GM21390 (cell line): ENCODE results near the gene IZUMO4.

Experiments used
- ATAC-seq: cut with Tn5 transposase; IDR thresholded peaks from one replicate; pipeline ENCODE4 v1.9.1; 2021; ENCODE audit not compliant: unreplicated experiment

IZUMO4 gene

DNA sequence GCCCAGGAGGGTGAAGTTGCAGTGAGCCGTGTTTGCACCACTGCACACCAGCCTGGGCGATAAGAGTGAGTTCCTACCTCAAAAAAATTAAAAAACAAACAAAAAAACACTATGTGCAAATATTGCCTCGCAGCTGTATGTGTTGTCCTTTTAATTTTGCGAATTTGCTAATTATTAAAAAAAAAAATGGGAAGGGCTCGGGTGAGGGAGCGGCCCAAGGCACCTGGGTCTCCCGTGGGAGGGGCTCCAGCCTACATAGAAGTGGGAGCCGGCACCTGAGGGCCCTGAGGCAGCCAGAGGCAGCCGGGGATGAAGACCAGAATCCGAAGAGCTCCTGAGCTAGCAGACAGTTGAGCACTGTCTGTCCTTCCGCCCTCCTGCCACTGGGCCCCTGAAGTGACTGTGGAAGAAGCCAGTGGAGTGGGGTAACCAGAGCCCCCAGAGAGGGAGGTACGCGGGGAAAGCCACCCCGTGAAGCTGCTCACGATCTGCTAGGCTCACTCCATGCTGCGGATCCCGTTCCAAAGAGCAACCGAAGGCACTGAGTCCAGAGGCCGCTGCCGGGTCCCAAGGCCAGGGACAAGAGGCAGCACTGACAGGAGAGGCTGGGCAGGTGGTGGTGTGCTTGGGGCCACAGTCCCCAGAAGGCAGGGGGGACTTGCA is 6.5 kb downstream of the IZUMO4 start:
- ATAC-seq: no peak

DNA sequence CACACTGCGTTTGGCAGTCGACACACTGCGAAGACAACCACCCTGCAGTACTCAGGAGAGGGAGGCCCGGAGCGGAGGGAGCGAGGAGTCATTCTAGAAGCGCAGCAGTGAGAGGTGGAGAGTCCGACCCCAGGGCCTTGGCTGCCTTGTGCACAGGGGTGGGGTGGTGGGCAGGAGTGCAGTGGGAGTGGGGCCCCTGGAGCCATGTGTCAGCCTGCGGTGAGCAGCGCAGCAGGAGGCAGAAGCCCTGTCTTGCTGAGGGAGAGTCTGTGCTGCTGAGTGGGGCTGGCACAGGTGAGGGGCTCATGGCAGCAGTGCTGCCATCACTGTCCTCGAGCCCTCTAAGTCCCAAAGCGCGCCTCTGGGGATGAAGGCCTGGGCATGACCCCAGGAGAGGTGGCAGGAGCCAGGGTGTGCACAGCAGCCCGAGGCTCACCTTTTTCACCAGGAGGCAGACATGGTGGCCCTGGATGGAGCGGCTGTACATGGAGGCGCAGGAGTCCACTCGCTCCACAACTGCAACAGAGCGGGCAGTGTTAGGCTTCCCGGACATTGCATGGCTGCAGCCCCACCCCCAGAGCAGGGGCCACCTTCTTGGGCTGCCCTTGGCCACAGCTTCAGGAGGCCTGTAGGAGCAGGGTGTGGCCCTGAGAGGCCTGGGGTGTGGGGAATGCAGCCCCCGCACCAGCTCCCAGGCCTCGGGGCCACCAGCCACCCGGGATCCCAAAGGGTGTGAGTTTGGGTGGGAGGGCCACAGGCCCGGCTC is 11.7 kb downstream of the IZUMO4 start:
- no peak for ATAC-seq

DNA sequence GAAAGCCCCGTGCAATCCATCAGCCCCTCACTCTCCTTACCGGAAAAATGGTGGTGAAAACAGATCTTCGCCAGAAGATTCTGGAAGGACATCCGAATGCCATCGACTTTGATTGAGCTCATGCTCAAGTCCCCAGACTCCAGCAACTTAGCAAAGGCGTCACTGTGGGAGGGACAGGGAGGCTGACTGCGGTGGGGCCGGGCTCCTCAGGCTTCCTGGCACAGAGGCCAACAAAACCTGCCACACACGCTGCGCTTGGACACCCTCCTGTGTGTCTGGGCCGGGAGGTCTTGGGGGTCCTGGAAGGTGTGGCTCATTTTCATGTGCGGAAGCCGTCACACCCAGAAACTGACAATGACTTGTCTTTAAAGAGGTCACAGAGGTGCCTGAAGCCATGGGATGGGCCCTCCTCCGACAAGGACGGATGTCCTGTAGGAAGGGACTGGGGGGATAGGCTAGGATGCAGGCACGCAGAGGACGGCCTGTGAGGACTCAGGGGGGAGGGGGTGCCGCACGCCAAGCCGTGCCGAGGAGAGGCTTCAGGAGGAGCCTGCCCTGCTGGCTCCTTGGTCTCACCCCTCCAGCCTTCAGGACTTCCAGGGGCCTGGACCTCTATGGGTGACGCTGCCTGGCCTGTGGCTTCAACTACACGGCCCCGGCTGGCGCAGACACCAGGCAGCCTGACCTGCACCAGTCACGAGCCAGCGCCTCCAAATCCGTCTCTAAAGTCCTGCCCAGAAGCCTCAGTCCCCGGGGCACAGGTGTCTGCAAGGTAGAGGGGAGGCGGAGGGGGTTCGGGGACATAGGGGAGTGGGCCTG is 12.5 kb downstream of the IZUMO4 start:
- ATAC-seq: no peak

DNA sequence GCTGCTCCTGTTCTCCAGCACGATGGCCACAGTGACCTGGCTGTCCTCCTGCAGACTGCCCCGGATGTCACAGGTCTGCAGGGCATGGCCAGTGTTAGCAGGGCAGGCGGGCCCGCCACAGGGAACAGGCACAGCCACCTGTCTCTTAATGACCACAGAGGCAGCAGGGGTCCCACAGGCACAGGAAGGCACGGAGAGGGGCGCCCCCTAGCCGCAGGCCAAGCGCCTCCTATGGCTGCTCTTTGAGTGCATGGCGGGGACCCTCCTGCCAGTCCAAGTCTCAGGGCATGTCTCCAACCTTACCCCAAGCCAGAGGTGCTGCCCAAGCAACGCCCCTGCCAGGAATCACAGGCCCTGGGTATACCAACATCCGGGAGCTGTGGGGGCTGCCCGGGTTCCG is 14.1 kb downstream of the IZUMO4 start:
- ATAC-seq: no peak

DNA sequence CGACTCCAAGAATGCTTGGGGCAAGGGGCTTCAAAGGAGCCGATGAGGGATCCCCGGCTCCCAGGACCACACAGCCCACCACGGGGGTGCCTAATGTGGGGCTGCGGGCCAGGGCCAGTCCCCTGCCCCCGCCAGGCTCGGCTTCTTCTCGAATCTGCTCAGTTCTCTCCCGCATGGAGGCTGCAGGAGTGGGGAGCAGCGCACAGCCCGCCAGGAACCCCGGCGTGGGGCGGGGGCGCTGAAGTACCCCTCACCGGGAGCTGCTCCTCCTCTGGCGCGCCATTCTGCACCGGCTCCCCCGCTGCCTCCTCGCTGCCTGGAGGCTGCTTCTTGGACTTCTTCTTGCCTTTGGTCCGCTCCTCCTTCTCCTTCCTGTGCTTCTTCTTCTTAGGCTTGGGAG is 14.7 kb downstream of the IZUMO4 start:
- no peak for ATAC-seq

DNA sequence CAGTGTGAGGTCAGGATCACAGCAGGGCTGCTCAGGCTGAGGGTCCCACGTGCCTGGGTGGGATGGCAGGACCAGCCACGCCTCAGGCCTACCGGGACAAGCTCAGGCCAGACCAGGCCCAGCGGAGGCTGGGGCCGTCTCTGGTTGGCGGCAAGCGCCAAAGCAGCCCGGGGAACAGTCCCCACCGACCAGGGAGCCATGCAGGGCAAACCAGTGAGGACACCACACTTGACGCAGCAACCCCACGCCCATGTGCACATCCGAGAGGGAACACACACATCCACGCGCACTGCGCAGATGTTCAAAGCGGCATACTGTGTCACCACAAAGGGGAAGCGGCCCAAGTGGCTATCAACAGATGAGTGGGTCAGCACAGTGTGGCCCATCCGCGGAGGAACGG is 15.2 kb downstream of the IZUMO4 start:
- ATAC-seq: no peak

DNA sequence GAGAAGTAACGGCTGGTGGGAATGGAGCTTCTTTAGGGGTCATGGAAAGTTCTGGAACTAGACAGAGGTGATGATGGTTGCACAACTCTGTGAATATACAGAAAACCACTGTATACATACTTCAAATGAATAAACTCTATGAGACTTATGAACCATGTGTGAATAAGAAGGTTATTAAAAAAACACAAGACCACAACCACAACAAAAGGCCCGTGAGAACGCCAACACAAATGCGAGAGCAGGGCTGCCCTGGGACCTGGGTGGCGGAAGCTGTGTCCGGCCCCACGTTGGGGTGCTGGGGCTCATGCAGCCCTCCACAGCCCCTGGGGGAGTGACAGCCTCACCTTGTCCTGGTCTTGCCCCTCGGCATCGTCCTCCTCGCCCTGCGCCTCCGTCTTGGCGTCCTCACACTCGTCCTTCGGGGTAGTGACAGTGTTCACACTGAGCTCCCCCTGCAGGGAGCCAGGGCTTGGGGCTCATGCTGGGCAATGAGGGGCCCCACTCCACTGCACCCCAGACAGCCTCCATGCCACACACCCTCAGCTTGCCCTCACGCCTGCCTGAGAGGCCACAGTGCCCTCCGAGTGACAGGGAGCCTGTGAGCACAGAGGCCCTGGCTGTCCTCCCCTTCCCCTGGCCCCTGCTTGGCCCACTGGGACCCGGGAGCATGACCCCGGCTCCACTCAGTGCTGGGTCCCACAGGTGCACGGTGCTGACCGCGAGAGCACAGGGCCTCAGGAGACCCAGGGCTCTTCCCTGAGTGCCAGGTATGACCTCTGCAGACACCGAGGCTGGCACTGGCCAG is 16.0 kb downstream of the IZUMO4 start:
- ATAC-seq: no peak

DNA sequence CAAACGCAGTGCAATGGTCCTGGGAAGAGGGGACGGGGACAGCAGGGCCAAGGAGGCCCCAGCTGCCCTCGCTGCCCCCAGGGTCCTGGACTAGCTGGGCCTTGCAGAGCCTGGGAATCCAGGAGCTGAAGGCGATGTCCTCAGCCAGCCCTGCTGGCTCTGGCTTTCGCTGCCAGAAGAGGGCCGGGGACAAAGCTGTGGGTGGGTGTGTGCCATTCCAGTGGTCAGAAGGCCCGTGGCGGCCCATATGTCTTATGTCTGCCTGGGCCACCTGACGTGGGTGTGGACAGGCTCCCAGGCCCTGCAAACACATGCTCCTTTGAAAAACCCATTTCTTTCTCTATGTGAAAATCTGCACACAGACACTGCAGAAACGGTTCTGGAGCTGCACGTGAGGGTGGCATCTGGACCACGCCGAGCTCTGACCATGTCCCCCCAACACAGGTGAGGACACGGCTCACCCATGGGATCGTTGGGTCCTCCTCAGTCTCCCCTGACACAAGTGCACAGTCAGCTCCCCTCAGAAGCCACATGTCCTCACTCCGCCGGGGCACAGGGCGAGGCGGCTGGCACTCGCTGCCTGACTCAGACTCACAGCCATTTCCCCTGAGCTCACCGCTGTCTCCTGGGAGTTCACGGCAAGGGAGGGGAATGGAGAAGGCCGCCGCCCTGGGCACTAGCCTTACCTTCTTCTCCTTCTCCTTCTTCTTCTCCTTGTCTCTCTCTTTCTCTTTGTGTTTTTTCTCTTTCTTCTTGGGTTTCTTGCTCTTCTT is 16.9 kb downstream of the IZUMO4 start:
- ATAC-seq: no peak

DNA sequence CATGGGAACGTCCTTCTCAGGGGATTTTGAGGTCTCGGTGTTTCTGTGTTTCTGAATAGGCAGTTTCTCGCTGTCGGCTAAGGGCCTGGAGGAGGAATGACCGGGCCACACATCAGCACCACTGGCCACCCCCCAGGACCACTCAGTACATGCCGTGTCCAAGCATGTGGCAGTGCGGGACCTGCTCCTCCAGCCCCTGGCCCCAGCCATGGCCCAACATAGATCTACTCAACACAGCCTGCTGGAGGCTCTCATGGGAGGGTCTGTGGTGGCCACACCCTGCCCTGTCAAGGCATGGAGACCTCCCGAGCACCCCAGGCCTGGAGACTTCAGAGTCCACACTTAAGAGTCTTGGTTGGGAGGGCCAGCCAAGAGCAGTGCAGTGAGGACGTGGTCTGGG is 17.5 kb downstream of the IZUMO4 start:
- ATAC-seq: no peak

DNA sequence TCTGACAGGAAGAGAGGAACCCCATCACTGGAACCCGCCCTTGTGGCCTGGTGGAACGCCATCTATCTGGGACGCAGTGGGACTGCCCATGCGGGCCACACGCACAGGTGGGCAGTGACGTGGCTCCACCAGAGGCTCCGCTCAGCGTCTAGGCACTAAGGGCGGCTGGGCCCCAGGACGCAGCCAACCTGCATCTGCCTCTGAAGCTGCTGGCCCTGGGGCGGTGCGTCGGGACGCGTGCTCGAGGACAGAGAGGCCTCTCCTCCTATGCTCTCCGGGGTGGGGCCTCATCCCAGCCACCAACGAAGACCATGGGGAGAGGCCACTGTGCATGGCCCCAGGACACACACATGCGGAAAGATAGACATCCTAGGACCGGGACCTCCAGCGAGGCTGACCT is 18.1 kb downstream of the IZUMO4 start:
- ATAC-seq: no peak

DNA sequence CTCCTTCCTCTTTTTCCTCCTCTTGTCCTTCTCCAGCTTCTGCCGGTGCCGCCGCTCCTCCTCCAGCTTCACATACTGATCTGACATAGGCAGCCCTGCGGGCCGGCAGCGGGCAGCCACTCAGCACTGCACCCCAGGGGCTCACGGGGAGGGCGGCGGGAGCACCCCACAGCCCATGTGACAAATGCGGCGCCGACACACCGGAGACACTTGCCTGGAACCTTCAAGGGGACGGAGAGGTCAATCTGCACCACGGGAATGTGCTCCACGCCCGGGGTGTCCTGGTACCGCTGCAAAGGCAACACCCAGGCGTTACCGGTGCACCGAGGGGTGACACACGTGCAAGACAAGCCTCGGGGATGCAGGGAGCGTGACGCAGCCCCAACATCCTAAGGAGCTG is 18.6 kb downstream of the IZUMO4 start:
- ATAC-seq: no peak

DNA sequence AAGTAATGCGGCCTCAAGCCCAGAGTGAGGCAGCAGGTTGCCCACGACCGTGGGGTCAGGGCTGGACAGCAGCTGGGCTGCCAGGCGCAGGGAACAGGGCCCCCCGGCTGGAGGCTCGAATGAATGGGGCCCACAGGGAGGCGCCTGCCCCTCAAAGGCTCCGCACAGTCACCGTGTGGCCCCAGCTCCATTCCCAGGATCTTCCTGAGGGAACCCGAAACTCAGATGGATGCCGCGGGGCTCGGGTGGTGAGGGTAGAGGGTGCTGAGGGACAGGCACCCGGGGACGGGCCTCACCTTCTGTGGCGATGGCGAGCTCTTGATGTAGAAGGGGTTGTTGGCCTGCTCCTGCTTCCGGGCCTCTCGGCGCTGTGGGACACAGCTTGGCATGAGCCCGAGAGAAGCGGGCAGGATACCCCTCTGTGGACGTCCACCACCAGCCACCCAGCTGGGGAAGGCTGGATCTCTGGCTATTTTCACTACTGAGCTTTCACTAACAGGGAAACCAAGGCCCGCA is 19.3 kb downstream of the IZUMO4 start:
- ATAC-seq: no peak

DNA sequence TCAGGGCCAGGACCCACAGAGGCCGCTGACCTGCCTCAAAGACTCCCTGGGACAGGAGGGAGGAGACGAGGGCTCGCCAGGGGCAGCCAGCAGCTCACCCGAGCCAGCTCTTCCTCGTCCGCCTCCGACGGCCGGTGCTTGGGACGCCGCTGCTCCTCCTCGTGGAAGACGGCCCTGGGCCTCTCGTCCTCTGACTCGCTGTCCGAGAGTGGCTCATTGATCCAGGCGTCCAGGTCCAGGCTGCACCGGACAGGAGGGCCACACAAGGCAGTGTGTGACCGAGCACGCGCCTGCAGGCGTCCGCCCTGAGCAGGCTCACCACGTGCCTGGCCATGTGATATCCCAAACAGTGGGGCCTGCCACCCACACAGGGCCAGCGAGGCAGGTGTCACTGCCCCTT is 19.8 kb downstream of the IZUMO4 start:
- ATAC-seq: no peak

DNA sequence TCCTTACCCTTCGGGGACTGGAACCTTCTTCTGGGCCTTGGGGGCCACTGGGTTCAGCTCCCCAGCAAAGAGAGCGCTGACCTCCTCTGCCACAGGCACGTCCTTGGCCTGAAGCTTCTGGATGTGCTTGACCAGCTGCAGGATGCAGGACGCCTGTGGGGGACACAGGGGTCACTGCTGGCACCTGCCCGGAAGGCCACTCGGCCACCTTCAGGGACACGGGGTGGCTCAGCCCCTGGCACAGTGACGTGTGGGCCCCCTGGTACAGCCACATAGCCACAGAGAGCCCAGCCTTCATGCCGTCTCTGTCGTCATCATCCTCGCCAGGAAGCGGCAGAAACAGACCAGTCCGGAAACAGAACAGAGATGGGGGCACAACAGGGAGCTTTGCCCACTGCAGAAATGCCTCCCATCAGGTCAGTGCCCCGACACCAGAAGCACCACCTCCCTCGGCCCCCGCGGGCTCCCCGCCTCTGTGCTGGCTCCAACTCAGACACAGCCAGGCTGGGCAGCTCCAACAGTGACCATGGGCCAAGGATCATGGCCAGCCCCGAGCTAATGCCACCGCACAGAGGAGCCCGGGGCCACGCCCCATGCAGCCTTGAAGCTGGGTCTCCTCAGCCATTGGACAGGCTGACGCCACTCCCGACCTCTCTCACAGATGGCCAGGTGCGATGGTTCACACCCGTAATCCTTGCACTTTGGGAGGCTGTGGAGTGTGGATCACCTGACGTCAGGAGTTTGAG is 20.7 kb downstream of the IZUMO4 start:
- no peak for ATAC-seq

DNA sequence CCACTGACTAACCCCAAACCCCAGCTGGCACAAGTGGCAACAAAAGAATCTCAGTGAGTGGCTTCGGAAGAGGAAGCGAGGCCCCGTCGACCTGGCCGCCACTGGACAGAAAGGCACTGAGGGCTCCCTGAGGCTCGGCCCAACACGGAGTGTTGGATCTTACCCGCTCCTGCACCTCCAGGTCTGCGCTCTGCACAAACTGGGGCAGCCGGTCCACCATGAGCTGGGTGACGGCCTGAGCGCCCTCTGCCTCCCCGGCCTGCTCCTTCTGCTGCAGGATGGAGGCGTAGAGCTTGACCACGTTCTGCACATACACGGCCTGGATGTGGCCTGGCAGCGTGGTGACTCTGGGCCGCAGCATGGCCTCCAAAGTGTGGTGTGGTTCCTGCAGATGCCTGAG is 21.7 kb downstream of the IZUMO4 start:
- no peak for ATAC-seq

DNA sequence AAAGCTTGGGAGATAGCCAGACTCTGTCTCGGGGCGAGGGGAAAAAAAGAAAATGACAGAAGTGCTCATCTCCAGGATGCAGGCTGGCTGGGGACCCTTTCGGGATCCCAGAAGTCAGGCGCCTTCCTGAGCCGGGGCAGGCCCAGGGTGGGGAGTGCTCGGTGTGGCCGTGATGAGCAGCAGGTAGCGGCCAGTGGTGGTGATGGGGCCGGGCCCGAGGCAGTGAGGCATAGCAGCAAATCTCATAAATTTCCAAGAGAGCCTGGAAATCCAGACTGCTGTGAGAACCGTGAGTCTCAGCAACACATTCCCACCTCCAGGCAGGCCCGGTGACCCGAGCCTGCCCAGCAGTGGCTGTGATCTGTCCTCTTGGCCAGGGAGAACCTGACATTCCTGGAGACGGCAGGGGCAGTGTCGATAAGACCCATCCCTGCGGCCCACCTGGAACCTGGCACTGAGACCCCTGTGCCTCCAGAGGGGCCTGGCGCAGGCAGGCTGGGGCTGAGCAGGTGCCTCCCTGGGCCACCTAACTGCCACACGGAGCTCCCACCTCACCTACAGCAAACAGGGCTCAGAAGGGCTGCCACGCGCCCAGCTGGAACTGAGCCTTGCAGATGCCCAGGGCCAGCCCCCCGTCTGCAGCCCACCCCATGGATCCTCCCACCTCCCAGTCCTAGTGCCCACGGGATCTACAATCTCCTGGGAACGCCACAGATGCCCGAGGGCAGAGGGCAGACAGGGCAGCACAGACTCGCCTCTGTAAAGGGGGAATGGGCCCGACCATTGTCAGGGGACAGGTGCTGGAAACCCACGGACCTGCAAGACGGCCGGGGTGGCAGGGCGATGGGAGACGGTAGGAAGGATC is 23.4 kb downstream of the IZUMO4 start:
- ATAC-seq: no peak

DNA sequence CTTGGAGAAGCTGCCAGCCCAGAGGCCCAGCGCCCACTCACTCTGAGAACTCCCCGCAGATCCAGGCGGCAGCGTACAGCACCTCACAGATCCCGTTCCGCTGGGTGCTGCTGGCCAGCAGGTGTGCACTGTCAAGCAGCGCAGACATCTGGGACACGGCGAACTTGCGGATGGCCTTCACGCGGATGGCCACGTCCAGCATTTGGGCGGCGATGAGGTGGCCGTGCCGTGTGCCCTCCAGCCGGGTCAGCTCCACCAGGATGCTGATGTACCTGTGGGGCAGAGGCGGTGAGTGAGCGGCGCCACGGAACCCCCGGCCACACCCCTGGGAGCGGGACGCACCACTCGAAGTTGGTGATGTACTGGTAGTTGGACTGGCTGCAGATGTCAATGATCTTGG is 24.1 kb downstream of the IZUMO4 start:
- no peak for ATAC-seq

DNA sequence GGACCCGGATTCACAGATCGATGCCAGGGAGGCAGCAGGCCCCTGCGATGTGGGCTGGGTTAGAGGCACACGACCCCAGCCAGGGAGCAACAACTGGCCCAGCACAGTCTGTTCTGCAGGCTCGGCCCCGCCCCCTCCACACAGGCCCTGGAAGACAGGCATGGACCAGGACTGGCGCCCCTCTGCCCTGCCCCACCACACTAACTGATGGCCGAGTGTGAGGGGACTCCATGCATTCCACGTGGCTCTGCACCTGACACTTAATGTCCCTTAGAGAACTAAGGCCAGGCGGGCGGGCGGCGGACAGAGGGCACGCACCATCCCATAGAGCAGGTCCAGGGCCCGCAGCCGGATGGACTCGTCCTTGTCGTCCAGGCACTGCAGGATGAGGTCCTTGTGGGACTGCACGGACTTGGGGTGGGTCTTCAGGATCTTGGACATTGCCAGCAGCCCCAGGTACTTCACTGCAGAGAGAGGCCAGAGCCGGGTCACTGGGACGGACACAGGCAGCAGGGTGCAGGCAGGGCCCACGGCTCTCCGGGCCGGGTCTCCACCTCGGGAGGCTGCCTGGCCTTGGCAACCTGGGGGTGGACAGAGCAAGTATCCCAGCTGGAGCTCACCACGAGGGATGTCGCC is 24.8 kb downstream of the IZUMO4 start:
- ATAC-seq: no peak
